Limb (tissue), 2 donors: ENCODE data around the gene BRICD5.

Experiments
- DNase-seq, 2 donors: peaks; one replicate each; pipeline ENCODE4 v3.0.0-alpha.2; 2016; ENCODE audit errors: extremely low spot score in 2 of 2

Gene BRICD5

GRCh38 chr16:2199621-2200139, 11.0 kb downstream of the BRICD5 start:
- no peak for DNase-seq

- no peak for DNase-seq
Observed at GRCh38 chr16:2199095-2199494, 11.6 kb downstream of the BRICD5 start.

GRCh38 chr16:2198283-2198682, 12.4 kb downstream of the BRICD5 start:
- DNase-seq = no peak

- no peak for DNase-seq
Observed at GRCh38 chr16:2197765-2198164, 12.9 kb downstream of the BRICD5 start.

- DNase-seq = no peak
Observed at GRCh38 chr16:2196981-2197511, 13.6 kb downstream of the BRICD5 start.

GRCh38 chr16:2196162-2196980, 14.3 kb downstream of the BRICD5 start, which contains the start of gene CASKIN1:
Gene CASKIN1, minus strand, starts transcription at chr16:2196605. Its CDS starts 173 bp downstream, at chr16:2196432.
- no peak for DNase-seq

- no peak for DNase-seq
Observed at GRCh38 chr16:2195322-2196161, 15.1 kb downstream of the BRICD5 start.

GRCh38 chr16:2194852-2195321, 15.8 kb downstream of the BRICD5 start:
- DNase-seq = peak in 1 of 2 donors; percentile 60

- no peak for DNase-seq
Observed at GRCh38 chr16:2194166-2194834, 16.4 kb downstream of the BRICD5 start.

GRCh38 chr16:2191446-2191706, 19.3 kb downstream of the BRICD5 start:
- no peak for DNase-seq

- no peak for DNase-seq
Observed at GRCh38 chr16:2190659-2191445, 19.8 kb downstream of the BRICD5 start.

- DNase-seq = no peak
Observed at GRCh38 chr16:2190002-2190658, 20.5 kb downstream of the BRICD5 start.

- DNase-seq = no peak
Observed at GRCh38 chr16:2189252-2189893, 21.3 kb downstream of the BRICD5 start.

GRCh38 chr16:2188395-2188794, 22.3 kb downstream of the BRICD5 start:
- no peak for DNase-seq

- DNase-seq = no peak
Observed at GRCh38 chr16:2187212-2187611, 23.5 kb downstream of the BRICD5 start.

GRCh38 chr16:2186505-2186904, 24.2 kb downstream of the BRICD5 start:
- no peak for DNase-seq

- no peak for DNase-seq
Observed at GRCh38 chr16:2186064-2186463, 24.6 kb downstream of the BRICD5 start.

- DNase-seq = no peak
Observed at GRCh38 chr16:2184962-2185361, 25.7 kb downstream of the BRICD5 start.

- no peak for DNase-seq
Observed at GRCh38 chr16:2184346-2184745, 26.3 kb downstream of the BRICD5 start.

GRCh38 chr16:2183671-2184070, 27.0 kb downstream of the BRICD5 start:
- no peak for DNase-seq
